A673 (cell line): Measurements from ENCODE around the gene NEK8. TPM values are rescaled to one million over a fixed set of nuclear protein-coding genes. Genes with fewer than 3 reads are reported as not detected.

Experiments used
- BruUV-seq: library from RNA; stranded (reverse); fragments of 400-500 nt; replicated peaks from 2 replicates; lab custom pipeline; 2021; lab: Mats Ljungman, UMichigan
- CTCF ChIA-PET: fragments of 300-600 bp; sonication (Branson Sonifier 250); formaldehyde crosslinking; loops from one replicate; lab custom pipeline; 2022; ENCODE audit warnings: antibody characterized with exemption; lab: Charles Lee
- POLR2A ChIA-PET: fragments of 300-600 bp; sonication (Branson Sonifier 250); formaldehyde crosslinking; loops from one replicate; lab custom pipeline; 2022; ENCODE audit warnings: antibody characterized with exemption; ENCODE audit not compliant: low non-redundant PET; lab: Charles Lee
- DNase-seq: peaks from one replicate; pipeline ENCODE4 v3.0.0-alpha.2; 2015; ENCODE audit warnings: low spot score
- H3K27ac ChIP-seq: fragments of 200-600 bp; sonication (generic); 2 replicates; pipeline ENCODE4 v1.5.1; 2016; ENCODE audit warnings: mixed run types, low read depth, mild to moderate bottlenecking, mixed read lengths, antibody characterized with exemption, low read length; ENCODE audit not compliant: poor library complexity, severe bottlenecking
- H3K27me3 ChIP-seq: fragments of 200-600 bp; sonication (generic); replicated peaks from 2 replicates; pipeline ENCODE4 v1.6.1; 2017; ENCODE audit warnings: mixed run types, low read depth, mild to moderate bottlenecking, mixed read lengths, antibody characterized with exemption, low read length; ENCODE audit not compliant: insufficient read depth, poor library complexity
- H3K36me3 ChIP-seq: fragments of 200-600 bp; sonication (generic); 2 replicates; pipeline ENCODE4 v1.6.1; 2016; ENCODE audit warnings: mixed run types, mild to moderate bottlenecking, mixed read lengths, antibody characterized with exemption, low read length; ENCODE audit not compliant: insufficient read depth, poor library complexity, severe bottlenecking
- H3K4me1 ChIP-seq: fragments of 200-600 bp; sonication (generic); 2 replicates; pipeline ENCODE4 v1.6.1; 2017; ENCODE audit warnings: mixed run types, mild to moderate bottlenecking, mixed read lengths, antibody characterized with exemption, low read length; ENCODE audit not compliant: insufficient read depth, poor library complexity, severe bottlenecking
- H3K4me3 ChIP-seq: fragments of 200-600 bp; sonication (generic); 2 replicates; pipeline ENCODE4 v1.5.1; 2016; ENCODE audit warnings: low read depth, mixed run types, mild to moderate bottlenecking, mixed read lengths, low read length; ENCODE audit not compliant: poor library complexity, severe bottlenecking
- H3K9me3 ChIP-seq: fragments of 200-600 bp; sonication (generic); 2 replicates; pipeline ENCODE4 v1.6.1; 2016; ENCODE audit warnings: mixed run types, low read depth, mild to moderate bottlenecking, mixed read lengths, antibody characterized with exemption, low read length; ENCODE audit not compliant: poor library complexity, severe bottlenecking
- CTCF ChIP-seq: fragments of 300-800, 200-600 bp; sonication (generic); conservative IDR thresholded peaks from 2 replicates; pipeline ENCODE4 v1.5.1; 2017; ENCODE audit warnings: low read depth, mild to moderate bottlenecking, antibody characterized with exemption, low read length, moderate library complexity, mixed read lengths
- EZH2 ChIP-seq: fragments of 200-600 bp; sonication (generic); IDR thresholded peaks from 2 replicates; pipeline ENCODE4 v1.6.1; 2017; ENCODE audit warnings: borderline replicate concordance, low read depth, mild to moderate bottlenecking, mixed read lengths, antibody characterized with exemption, low read length; ENCODE audit not compliant: poor library complexity, severe bottlenecking
- intact Hi-C: fragments of 100-400 bp; cut with micrococcal nuclease; formaldehyde crosslinking; loops from one replicate; pipeline ENCODE4 v1.10.0; 2022; ENCODE audit not compliant: unreplicated experiment
- total RNA-seq: library from RNA; stranded (reverse); gene quantifications from 2 replicates; pipeline ENCODE4 v1.2.3, GENCODE V29; 2021

The NEK8 gene
- total RNA-seq, 1 experiment from 2014 or later: 3.9 TPM

DNA sequence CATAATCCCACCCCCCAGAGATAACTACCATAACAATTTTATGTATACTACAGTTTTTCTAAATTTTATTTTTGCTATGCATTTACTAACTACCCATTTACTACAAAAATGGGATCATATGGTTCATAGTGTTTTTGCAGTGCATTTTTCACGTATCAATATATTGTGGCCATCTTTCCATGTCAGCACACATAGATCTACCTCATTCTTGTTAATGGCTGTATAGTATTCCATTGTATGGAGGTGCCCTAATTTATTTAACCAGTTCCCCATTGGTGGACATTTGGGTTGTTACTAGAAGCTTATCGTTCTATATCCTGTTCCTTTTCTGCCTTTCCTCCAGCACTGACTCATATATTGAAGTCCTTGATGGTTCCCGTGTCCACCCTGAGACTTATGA lies 39.6 kb upstream of the NEK8 start:
- H3K36me3 ChIP-seq: peaks cover 83% of the 10 kb centered on the region
- H3K27me3 ChIP-seq: no peaks in the 10 kb centered on the region
- POLR2A ChIA-PET: no interaction called here
- no peaks in the 10 kb centered on the region for H3K9me3 ChIP-seq
- no peak overlapping the region for H3K27ac ChIP-seq
- intact Hi-C loops: no loop called here
- BruUV-seq: no TSS peak
- H3K4me3 ChIP-seq: no peak overlapping the region
- no peak for DNase-seq
- no peaks in the 10 kb centered on the region for H3K4me1 ChIP-seq
- CTCF ChIA-PET: no interaction called here
- TF ChIP-seq EZH2 (no peak), CTCF (no peak)

DNA sequence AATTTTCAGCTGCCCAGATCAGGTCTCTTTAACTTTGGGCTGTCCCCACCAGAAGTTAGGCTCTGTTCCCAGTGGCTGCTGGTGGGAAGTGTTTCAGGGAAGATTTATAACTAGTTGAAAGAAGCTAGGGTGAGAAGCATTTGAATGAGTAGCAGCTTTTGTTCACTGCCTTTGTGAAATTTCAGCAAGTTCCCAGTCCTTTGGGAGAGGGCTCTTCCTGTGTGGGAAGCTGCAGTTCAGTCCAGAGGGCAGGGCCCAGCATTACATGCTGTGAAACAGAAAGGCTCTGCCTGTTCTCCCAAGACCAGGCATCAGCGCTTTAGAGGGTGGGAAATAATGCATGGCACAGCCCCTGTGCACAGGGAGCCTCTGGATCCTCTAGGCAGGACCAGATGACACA lies 34.7 kb upstream of the NEK8 start:
- DNase-seq: no peak
- no peaks in the 10 kb centered on the region for H3K27me3 ChIP-seq
- H3K4me3 ChIP-seq: no peak overlapping the region
- ChIA-PET CTCF (no interaction called here), POLR2A (no interaction called here)
- peaks cover 83% of the 10 kb centered on the region for H3K36me3 ChIP-seq
- TF ChIP-seq EZH2 (no peak), CTCF (no peak)
- intact Hi-C loops: no loop called here
- no peaks in the 10 kb centered on the region for H3K9me3 ChIP-seq
- no peaks in the 10 kb centered on the region for H3K4me1 ChIP-seq
- H3K27ac ChIP-seq: no peak overlapping the region
- BruUV-seq: no TSS peak

- intact Hi-C loops: no loop called here
- H3K9me3 ChIP-seq: no peaks in the 10 kb centered on the region
These were observed 30.2 kb upstream of the NEK8 start for GRCh38 chr17:28698253-28698941.

More at GRCh38 chr17:28698253-28698941, 30.2 kb upstream of the NEK8 start:
- no peak for TF ChIP-seq CTCF
- no peak for TF ChIP-seq EZH2
- POLR2A ChIA-PET: no interaction called here
- no peak for DNase-seq
- Histone ChIP-seq H3K27ac (no peak overlapping the region), H3K4me1 (no peaks in the 10 kb centered on the region), H3K4me3 (no peak overlapping the region), H3K27me3 (no peaks in the 10 kb centered on the region), H3K36me3 (peaks cover 95% of the 10 kb centered on the region)
- CTCF ChIA-PET: no interaction called here
- no TSS peak for BruUV-seq
